Cerebellar cortex (tissue), 1 donor: ENCODE data around the gene CCDC85C.

Source experiments
- DNase-seq: peaks from one replicate; pipeline ENCODE4 v3.0.0-alpha.2; 2015; ENCODE audit warnings: low spot score

CCDC85C gene

DNA sequence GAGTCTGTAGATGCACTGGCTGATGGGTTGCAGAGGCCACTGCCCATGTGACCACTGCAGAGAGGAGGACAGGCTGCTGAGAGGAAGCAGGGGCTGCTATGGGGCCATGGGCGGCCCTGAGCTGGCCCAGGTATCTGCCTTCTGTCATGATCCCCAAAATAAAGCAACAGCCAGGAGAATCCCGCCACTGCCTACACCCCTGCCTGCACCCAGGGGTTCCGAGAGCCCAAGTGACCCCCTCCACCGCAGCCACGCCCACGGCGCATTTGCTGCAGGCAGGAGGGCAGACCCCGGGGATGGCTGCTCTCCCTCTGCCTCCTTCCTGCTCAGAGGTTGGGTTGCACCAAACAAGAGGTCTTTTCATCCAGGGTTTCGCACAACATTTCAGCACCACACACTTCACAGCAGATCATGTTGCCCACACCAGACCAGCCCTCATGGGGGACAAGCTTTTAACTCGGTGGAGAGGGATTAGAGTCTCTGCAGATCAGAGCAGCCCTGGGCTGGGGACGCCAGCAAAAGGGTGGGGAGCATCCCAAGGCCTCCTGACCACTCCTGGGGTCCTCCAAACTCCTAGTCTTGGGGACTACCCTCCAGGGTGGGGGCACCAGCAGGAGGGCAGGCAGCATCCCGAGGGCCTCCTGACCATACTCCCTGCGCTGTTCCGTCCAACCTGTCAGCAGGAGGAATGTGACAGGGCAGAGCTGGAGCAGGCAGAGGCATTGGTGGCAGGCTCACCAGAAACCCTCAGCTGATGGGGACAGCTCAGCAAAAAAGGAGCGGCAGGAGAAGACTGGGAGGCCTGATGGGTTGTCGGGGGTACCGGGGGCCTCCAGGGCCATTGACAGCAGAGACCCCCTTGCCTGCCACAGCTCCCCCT is 14.1 kb downstream of the CCDC85C start:
- peak; percentile 38 for DNase-seq

DNA sequence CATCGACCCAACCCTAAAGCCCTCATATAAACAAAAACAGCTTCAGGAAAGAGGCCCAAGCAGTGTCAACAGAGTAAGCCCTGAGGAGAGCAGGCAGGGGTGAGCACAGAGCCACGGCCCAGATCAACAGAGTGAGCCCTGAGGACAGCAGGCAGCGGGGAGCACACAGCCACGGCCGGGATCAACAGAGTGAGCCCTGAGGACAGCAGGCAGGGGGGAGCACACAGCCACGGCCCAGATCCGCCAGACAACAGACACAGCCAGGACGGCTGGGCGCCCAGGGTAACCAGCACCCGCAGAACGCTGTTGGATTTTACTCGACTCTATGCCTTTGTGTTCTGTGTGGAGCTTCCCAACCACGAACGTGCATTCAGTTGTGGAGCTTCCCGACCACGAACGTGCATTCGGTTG is 15.0 kb downstream of the CCDC85C start:
- DNase-seq, result peak; percentile 39

DNA sequence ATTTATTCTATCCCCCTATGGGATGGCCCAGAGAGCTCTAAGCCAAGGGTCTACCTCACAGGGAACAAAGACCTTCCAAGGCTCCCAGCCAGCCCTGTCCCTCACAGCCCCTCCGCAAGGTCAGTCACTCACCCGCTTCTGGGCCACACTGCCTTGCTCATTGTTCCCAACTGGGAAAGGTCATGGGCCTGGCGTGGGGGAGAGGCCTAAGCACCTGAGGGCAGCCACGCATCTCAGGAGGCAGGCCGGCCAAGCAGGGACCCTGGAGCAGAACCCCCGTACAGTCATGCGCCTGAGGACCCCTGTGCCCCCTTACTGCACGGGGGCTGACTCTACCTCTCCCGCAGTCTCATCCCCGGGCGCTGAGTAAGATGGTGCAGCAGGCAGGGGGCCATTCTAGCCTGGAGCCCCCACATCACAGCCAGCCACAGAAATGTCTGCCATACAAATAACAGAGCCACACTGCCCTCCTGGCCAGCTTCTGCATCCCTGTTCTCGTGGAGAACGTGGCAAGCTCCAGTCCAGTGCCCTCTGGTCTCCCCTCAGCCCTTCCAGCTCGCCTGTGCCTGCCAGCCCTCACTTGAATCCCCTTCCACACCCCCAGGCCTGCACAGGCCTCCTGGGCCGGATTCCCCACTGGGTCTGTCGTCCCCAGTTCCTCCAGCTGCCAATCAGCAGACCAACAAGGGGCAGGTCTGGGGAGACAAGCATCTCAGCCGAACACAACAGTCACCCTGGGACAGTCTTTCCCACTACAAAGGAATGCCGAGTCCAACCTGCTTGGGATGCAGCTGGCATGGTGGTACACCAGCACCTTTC is 16.3 kb downstream of the CCDC85C start:
- DNase-seq, result peak; percentile 18

DNA sequence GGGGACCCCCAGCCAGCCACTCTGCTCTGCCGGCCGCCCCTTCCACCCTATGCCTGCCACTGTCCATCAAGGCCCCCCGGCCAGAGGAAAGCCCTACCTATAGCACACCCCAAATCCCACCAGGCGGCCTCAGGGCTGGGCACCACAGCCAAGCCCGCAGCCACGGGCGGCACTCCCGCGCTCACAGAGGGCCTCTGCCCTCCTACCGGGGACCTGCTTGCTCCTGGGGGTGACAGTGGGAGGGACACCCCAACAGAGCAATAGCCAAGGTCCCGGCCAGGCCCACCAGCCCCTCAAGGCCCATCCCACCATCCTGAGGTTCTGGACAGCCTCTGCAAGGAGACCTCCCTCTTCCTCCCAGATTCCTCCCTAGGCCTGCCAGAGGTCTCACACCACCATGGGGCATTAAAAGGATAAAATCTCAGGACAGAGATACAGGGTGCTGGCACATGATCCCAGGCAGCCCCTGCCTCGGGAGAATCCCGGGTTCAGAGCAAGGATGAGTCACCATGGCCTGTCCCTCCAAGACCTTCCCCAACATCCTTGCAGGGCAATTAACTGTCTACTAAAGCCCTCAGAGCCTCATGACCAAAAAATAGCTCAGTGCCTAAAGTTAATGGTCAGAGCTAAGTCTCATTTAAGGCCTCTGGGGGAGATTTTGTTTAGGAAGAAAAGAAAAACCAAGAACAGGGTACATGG is 17.1 kb downstream of the CCDC85C start:
- no peak for DNase-seq

DNA sequence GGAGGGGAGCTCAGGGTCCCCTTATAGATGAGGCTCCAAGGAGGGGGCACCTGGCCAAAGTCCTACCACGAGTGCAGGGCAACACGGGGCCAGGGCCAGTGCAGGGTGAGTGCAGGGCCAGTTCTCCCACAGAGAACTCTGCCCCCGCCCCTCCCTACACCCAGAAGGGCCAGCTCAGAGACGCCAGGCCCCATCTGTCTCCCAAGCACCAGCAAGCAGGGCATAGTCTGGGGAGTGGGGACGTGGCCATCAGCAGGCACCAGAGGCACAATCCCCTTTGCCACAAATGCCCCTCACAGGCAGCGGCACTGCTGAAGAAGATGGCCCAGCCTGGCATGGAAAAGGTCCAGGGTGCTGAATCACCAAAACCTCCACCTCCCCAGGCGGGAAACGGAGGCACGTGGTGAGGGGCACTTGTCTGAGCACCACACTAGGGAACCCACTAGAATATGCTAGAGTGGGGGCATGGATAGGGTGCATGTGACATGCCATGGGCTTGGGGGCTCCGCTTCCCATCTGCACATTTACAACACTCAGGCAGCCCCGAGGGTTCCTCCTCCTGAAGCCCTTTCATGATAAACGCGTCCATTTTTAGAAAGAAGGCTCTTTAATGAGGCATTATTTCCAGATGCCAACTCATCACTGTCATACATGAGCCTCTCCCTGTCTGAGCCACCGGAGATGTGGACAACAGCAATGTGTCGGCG is 17.8 kb downstream of the CCDC85C start:
- DNase-seq, result peak; percentile 4

DNA sequence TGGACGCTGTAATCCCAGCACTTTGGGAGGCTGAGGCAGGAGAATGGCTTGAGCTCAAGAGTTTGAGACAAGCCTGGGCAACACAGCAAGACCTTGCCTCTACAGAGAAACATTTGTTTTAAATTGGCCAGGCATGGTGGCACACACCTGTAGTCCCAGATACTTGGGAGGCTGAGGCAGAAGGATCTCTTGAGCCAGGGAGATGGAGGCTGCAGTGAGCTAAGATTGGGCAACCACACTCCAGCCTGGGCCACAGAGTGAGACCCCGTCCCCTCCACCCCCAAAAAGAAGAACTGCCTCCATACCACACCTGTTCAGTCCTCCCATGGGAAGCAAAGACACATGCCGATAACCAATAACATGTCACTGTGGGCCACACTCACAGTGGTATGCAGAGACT is 19.2 kb downstream of the CCDC85C start:
- no peak for DNase-seq

DNA sequence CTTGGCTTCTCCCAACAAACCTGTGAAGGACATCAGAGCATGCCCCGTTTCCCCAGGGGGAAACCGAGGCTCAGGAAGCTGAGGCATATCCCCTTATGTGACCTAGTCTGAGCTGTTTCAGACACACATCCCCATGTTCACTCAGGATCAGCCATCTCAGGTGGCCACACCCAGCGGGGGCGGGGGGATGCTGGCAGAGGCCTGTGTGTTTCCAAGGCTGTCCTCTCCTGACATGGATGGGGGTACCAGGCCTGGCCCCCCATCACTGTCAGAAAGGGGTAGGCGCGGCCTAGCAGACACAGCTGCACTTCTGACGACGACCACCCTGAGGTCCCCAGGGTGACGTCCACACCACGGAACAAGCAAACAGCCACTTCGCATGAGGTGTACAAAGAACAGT is 22.1 kb downstream of the CCDC85C start:
- DNase-seq, result no peak

DNA sequence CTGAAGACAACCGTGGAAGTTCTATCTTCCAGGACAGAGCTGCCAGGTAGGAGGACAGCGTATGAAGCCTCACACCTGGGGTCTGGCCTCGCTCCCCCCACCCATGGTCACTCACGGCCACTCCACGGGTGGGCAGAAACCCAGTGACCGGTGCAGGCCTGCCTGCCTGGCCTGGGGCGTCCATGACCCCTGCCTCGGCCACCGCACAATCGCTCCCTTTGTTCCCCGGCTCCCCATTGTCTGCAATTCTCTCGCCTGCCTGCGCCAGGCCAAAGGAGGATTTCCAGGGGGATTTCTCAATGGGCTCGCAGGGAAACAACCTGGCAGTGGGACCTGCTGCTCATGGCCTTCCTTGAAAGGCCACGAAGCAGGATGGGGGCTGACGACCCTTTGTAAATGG is 22.6 kb downstream of the CCDC85C start:
- DNase-seq, result no peak

DNA sequence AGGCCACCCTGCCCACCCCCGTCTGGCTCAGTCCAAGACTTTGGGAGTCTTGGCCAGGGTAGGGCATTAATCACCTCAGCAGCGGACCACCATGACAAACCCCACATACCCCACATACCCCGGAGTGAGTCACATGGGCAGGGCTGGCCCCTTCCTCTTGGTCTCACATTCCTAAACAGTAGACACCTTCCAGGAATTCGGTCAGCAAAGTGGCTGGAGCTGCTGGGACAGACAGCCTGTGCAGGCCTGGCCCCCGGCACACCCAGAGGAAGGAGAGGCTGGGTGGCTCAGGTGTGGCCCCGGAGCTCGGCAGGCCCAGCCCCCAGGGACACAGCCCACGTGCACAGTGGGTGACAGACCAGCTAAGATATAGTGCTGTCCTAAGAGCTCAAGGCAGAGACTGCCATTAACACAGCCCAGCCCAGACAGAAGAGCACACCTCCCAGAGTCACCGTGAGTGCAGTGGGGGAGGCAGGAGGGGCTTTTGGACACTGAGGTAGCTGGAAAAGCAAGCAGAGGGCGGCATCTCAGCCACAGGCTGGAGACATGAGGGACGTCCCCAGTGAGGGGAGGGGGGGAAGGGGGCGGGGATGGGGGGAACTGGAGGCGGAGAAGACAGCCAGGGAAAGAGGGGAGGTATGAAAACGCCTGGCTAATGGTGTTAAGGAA is 24.0 kb downstream of the CCDC85C start:
- DNase-seq, result no peak

DNA sequence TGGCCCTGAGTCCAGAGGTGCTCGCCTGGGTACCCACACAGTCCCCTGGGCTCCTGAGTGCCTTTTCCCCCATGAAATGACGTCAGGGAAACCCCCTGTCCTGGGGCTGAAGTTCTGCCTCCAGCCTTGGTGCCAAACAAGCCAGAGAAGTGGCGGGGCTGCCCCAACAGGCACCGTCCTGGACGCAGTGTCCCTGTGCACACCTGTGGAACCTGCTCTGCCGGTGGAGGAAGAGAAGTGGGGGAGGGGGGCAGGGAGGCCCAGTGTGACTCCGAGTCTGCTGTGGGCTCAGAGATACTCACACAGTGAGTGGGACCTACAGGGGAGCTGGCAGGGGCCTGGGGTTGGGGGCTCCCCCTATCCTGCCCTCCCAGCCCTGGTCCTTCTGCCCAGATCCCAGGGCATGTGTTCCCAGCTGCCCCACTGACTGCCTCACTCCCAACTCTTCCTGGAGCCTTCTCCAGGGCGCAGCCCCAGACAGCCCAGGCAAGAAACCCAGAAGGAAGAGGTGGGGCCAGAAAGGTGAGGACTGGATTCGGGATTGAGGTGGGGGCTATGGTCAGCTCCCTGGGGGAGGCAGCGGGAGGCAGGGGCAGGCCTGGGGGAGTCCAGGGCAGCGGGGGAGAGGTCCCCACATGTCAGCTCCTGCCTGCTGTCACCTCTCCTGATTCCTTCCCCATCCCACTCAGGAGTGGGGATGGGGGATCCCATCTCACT is 24.7 kb downstream of the CCDC85C start:
- DNase-seq, result no peak

DNA sequence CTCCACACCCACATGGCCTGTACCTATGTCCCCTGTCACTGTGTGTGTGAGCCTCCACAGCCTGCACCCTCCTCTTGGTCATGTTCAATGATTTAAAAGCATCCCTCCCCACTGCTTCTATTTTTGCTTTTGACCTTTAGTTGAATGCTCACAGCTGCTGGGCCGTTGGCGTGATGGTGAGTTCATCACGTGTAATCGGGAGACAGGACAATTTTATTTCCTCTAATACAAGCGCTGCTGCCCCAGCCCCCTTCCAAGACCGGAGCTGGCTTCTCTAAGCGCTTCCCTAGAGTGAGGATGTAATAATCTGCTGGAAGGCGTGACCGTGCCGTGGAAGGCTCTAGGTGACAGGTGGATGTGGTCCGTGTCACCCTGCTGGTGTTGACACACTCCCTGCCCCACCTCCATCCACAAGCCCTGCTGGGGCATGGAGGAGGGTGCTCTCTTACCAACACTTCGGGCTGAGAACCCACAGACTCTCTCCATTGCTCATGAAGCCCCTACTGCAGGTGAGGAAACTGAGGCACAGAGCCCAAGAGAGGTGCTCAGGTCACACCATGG is 25.4 kb downstream of the CCDC85C start:
- DNase-seq, result no peak

DNA sequence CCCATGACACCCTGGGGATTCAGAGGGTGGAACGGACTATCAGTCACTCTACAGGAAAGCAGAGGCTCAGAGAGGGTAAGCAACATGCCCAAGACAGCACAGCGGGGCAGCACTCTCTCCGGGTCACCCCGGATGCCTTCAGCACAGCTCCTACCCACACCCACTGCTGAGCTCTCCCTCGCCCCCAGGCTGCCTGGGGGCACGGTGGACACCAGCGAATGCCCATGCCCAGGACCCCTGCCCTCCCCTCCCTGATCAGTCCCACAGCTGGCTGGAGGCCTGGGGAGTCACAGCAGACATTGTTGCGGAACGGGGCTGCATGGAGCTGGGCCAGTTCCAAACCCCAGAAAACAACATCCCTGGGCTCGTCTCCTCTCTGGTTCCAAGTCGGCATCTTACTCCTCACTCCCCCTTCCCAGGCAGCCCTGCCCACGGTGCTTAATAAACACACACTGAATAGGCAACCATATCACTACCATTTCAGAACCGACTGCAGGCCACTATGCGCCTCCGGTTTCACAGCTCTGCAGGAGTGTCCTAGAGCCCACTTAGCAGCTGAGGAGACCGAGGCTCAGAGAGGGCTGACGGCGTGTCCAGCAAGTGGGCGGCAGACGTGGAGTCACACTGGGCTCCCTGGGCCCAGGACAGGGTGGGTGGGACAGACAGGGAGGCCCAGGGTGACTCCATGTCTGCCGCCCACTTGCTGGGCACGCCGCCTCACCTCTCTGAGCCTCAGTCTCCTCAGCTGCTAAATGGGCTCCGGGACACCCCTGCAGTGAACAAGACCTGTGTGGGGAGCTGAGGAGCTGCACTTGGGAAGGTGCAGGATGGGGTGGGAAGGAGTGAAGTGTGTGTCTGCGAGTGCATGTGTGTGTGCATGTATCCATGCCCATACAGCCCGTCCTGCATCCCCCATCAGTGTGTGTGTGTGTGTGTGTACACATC is 27.0 kb downstream of the CCDC85C start:
- DNase-seq, result no peak

DNA sequence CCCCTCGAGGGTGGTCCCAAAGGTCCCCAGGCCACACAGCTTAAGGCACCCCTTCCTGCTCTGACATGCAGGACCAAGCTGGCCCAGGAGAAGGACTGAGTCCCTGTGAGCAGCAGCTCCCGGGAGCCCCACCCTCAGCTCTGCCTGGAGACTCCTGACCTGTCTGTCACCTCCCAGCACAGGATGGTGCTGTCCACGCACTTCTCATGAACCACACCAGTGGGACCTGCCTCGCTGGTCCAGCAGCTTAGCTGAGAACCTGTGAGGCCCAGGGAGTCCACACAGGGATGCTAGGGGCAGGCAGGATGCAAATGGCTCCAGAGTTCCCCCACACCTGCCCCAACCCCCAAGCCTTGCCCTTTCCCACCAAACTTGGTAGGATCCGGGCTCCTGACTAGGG is 27.7 kb downstream of the CCDC85C start:
- DNase-seq, result no peak

DNA sequence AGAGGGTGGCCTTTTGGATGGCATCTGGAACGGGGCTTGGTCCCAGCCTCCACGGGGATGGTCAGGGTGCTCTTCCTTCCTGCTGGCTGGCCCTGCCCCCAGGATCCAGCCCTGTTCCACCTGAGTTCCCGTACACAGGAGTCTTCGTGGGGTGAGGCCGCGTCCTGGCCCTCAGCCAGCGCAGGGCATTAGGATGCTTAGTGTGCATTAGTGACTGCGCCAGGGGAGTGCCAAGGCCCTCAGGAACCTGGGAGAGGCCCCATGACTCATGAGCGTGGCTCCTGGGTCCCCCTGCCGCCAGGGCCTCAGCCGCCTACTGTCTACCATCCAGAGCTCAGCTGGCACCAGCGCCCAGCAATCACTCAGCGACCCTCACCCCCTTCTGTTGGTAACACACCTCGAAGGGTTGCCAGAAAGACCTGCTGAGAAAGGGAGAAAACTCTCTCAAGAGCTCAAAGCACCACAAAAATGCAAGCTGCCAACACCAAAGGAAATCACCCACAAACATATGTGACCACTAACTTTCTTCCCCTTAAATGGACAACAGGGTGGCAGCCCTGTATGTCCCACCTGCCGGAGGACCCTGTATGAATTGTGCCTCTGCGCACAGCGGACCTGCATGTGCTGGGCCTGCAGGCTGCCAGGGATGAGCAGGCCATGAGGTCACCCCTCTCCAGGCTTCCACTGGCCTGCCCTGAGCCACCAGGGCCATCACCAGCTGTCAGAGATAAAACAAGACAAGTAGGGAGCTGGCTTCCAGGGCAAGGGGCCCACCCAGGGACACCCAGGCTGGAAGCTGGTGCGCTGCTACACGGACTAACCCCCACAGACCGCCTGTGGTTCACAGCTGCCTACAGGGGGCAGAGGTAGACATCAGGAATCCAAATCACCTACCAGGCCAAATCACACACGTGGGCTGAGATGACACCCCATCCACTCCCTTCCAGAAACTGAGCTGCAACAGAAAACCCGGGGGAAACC is 28.7 kb downstream of the CCDC85C start:
- DNase-seq, result no peak

DNA sequence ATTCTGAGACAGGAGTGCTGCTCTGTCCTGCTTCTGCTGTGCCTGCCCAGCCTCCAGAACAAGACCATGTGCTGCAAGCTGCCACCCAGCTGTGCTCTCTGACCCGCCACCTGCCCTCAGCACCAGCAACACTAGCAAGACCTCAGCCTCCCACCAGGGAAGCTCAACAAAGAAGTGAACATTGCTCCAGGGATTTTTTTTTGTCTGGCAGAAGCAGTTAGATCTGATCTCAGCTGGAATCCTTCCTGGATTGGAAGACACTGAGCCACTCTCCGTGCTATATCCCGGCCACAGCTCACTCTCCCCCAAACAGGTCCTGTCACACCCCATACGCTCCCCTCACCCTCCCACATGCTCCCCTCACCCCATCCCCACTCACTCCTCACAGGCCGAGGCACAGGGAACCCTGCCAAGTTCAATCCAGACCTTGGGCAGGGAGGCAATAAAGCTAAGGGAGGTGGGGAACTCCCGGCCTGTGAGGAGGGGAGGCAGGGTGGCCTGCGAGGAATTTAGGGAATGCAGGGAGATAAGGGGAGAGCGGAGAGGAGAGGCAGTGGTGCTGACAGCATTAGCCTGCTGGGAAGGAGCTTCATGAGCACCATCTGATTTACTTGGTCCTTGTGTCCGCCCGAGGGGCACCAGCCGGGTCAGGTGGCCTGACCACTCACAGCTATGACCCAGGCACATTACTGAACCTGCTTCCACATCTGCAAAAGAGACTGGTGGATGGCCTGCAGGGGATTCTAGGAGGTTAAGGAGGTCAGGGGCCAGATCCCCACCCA is 29.7 kb downstream of the CCDC85C start:
- DNase-seq, result peak; percentile 74

DNA sequence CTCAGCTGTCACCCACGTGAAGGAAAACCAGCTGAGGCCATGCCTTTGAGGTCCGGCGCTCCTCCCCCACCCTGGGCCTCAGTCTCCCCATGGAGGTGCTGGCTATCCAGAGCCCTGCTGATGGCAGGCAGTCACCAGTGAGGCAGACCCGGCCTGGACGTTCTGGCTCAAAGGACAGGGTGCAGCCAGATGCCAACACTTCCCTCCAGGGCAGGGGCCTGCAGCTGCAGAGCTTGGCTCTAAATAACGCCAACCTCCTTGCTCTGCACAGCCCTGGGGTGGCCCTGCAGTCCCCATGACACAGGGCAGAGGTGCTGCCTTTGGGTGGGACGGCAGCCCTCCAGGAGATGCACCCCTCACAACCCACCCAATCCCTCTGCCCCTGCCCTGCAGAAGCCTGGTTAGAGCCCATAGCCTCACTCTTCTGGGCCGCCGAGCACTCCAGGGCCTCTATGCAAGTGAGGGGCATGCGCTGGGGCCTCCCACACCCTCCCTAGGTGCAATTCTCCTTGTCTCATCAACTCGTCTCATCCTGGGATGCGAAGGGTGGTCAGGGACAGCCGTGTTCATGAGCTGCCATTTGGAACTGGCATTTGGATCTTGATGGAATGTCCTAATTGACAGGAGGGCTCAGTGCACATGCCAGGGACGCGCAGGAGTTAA is 30.4 kb downstream of the CCDC85C start:
- DNase-seq, result no peak

DNA sequence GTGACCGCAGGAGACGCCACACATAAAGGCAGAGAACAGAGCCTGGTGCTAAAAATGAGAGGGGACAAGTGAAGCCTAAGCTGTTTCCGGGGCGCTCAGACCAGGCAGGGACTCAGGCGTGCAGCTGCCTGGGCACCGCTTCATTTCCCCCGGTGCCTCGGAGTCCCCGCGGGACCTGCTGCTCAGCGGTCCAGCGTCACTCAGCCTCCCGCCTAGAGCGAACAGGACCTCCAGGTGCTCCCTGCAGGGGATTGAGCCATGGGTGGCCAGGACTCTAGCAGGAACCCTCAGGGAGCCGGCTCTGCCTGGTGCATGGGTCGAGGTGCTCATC is 31.0 kb downstream of the CCDC85C start:
- DNase-seq, result no peak
